ENCODE measurements around the gene DRD2.

DRD2 gene

DNA sequence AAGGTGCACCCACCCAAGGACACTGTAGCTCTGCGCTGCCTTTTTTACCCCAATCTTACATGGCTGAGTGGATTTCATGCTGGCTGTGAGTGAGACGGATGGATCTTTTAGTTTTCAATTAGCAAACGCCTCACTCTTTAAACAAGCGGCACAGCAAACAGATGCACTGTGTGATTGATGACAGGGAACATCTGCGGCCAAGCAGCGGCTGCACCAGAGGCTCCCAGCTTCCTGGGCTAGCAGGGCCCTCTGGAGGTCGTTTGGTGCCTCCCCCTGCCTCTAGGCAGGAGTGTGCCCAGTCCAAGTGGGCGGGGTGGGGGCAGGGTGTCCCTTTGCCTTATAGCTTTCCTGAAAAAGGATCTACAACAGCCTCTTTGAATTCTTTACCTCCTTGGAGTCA, 2.1 kb upstream of the DRD2 start:
- H3K4me3 ChIP-seq (ENCODE audit: low read depth in 1 of 2, low read length in 2 of 2) = no peak overlapping the region
- no peaks in the 10 kb centered on the region for H3K9me3 ChIP-seq (ENCODE audit: low read length)
- H3K27me3 ChIP-seq (ENCODE audit: control insufficient read depth in 1 of 2, insufficient read depth in 2 of 2, low read length in 2 of 2) = peaks cover 15 to 52% of the 10 kb centered on the region in 2 donors
- no peaks in the 10 kb centered on the region for H3K4me1 ChIP-seq (ENCODE audit: insufficient read depth, low read length)
- no peak overlapping the region for H3K27ac ChIP-seq (ENCODE audit: low read depth, low read length)
- no peak overlapping the region for H3K9ac ChIP-seq (ENCODE audit: low read length)
- H3K36me3 ChIP-seq (ENCODE audit: insufficient read depth, low read length) = no peaks in the 10 kb centered on the region

DNA sequence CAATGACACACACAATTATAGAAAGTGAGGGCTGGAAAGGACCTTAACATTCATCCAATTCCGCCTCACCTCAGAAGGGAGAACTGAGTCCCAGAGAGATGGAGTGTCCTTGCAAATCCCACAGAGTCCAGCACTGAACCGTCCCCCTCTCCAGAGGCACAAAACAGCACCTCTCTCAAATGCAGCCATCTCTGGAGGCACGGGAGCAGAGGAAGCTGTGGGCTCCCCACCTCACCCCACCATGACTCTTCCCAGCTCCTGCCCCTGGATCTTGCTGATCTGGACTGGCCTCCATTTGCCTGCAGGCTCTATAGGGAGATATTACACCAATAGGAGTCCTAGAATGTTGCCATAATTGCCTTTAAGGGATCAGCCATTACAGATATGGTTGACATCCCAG, 1.4 kb upstream of the DRD2 start:
- Histone ChIP-seq H3K36me3 (ENCODE audit: insufficient read depth, low read length) (no peaks in the 10 kb centered on the region), H3K9ac (ENCODE audit: low read length) (no peak overlapping the region), H3K27me3 (ENCODE audit: control insufficient read depth in 1 of 2, insufficient read depth in 2 of 2, low read length in 2 of 2) (peaks cover 15 to 52% of the 10 kb centered on the region in 2 donors), H3K4me3 (ENCODE audit: low read depth in 1 of 2, low read length in 2 of 2) (no peak overlapping the region), H3K9me3 (ENCODE audit: low read length) (no peaks in the 10 kb centered on the region), H3K27ac (ENCODE audit: low read depth, low read length) (no peak overlapping the region), H3K4me1 (ENCODE audit: insufficient read depth, low read length) (no peaks in the 10 kb centered on the region)

DNA sequence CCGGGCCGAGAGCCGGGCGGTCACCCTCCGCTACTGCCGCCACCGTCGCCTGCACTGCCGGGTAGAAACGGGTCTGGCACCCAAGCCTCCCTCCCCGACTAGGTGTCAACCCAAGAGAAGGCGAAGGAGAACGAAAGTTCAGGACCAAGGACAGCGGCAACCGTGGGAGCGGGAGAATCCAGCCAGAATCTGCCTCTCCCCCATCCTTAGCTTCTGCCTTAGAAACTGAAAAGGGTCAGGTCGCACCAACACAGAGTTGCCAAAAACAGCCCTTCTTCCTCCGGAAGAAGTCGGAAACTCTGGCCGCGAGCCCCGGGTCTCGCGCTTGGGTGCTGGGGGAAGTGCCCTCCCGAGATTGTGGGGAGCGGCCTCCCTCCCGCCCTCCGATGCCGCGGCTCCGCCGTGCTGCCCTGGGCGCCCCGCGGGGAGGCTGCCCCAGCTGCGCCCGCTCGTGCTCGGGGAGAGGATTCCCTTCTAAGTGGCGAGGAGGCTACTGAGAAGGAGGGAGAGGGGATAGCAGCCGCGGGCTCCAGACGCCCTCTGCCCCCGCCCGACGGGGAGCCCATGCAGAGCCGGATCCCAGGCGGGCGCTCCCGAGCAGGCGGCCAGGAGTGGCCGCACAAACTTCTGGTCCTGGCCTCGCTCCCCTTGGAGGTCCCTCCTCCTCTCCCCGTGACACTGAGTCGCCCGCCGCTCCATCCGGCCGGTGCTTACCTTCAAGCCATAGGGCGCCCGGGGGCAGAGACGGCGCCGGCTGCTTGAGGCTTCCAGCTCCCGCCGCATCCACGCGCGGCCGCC, 637 bp downstream of the DRD2 start:
- Histone ChIP-seq H3K9me3 (ENCODE audit: low read length) (no peaks in the 10 kb centered on the region), H3K36me3 (ENCODE audit: insufficient read depth, low read length) (no peaks in the 10 kb centered on the region), H3K27me3 (ENCODE audit: control insufficient read depth in 1 of 2, insufficient read depth in 2 of 2, low read length in 2 of 2) (peaks cover 15 to 52% of the 10 kb centered on the region in 2 donors), H3K27ac (ENCODE audit: low read depth, low read length) (no peak overlapping the region), H3K9ac (ENCODE audit: low read length) (no peak overlapping the region), H3K4me1 (ENCODE audit: insufficient read depth, low read length) (no peaks in the 10 kb centered on the region), H3K4me3 (ENCODE audit: low read depth in 1 of 2, low read length in 2 of 2) (no peak overlapping the region)

DNA sequence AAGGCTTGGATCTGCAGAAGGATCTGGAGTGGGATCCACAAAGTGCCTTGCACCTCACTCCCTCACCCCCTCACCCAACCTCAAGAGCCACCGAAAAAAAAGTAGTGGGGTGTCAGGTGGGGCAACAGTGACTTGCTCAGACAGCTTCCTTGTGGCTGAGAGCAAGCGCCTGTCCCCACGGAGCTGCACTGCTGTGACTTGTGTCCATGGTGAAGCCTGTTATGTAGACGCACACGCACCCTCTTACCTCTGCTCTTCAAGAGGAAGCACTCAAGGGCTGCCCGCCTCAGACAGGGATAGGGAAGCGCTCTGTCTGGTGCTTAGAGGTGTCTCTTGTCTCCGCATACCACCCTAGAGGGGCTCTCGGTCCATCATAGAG, 1.2 kb downstream of the DRD2 start:
- peaks cover 15 to 52% of the 10 kb centered on the region in 2 donors for H3K27me3 ChIP-seq (ENCODE audit: control insufficient read depth in 1 of 2, insufficient read depth in 2 of 2, low read length in 2 of 2)

DNA sequence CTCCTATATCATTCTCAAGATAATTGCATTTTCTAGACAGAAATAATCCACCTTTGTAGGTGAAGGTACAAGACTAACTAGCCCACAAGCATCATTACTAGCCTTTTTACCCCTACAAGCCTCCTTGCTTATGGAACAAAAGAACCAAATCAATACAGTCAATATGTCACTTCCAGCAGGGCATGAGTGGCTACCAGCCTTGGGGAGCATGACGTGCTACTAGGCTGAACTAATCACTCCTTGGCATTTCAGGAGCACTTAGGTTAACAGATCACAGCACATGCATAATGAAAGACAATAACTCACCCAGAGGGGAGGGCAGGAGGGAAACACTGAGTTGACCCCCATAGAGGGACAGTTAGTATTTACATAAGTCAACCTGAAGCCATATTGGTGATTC, 2.7 kb downstream of the DRD2 start:
- peaks cover 15 to 42% of the 10 kb centered on the region in 2 donors for H3K27me3 ChIP-seq (ENCODE audit: control insufficient read depth in 1 of 2, insufficient read depth in 2 of 2, low read length in 2 of 2)
- H3K27ac ChIP-seq (ENCODE audit: low read depth, low read length) = no peak overlapping the region
- H3K4me1 ChIP-seq (ENCODE audit: insufficient read depth, low read length) = no peaks in the 10 kb centered on the region
- no peaks in the 10 kb centered on the region for H3K36me3 ChIP-seq (ENCODE audit: insufficient read depth, low read length)
- H3K9me3 ChIP-seq (ENCODE audit: low read length) = no peaks in the 10 kb centered on the region
- H3K9ac ChIP-seq (ENCODE audit: low read length) = no peak overlapping the region
- H3K4me3 ChIP-seq (ENCODE audit: low read depth in 1 of 2, low read length in 2 of 2) = no peak overlapping the region

More for the DNA sequence above, 1.2 kb downstream of the DRD2 start:
- no peaks in the 10 kb centered on the region for H3K36me3 ChIP-seq (ENCODE audit: insufficient read depth, low read length)
- no peak overlapping the region for H3K4me3 ChIP-seq (ENCODE audit: low read depth in 1 of 2, low read length in 2 of 2)
- H3K27ac ChIP-seq (ENCODE audit: low read depth, low read length) = no peak overlapping the region
- no peaks in the 10 kb centered on the region for H3K4me1 ChIP-seq (ENCODE audit: insufficient read depth, low read length)
- no peaks in the 10 kb centered on the region for H3K9me3 ChIP-seq (ENCODE audit: low read length)
- no peak overlapping the region for H3K9ac ChIP-seq (ENCODE audit: low read length)

DNA sequence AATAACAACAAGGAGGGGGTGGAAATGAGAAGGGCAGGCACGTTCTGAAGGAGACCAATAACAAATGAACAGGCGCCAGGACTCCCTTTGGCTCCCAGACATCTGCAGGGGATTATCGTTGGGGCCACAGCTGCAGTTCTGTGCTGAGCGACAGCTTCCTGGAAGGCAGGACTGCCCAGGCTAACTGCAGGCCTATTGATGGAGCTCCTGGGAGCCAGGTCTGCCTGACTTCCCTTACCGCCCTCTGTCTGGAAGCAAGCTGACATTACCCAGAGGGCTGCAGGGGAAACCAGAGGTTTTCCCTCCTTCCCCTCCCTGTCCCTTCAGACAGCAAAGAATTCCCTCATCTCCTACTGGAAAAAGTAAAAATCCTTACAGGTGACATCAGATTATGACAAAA, 5.0 kb downstream of the DRD2 start:
- no peaks in the 10 kb centered on the region for H3K9me3 ChIP-seq (ENCODE audit: low read length)
- peaks cover 0 to 21% of the 10 kb centered on the region in 2 donors for H3K27me3 ChIP-seq (ENCODE audit: control insufficient read depth in 1 of 2, insufficient read depth in 2 of 2, low read length in 2 of 2)
- no peak overlapping the region for H3K27ac ChIP-seq (ENCODE audit: low read depth, low read length)
- no peak overlapping the region for H3K4me3 ChIP-seq (ENCODE audit: low read depth in 1 of 2, low read length in 2 of 2)
- no peaks in the 10 kb centered on the region for H3K4me1 ChIP-seq (ENCODE audit: insufficient read depth, low read length)
- no peak overlapping the region for H3K9ac ChIP-seq (ENCODE audit: low read length)
- no peaks in the 10 kb centered on the region for H3K36me3 ChIP-seq (ENCODE audit: insufficient read depth, low read length)

DNA sequence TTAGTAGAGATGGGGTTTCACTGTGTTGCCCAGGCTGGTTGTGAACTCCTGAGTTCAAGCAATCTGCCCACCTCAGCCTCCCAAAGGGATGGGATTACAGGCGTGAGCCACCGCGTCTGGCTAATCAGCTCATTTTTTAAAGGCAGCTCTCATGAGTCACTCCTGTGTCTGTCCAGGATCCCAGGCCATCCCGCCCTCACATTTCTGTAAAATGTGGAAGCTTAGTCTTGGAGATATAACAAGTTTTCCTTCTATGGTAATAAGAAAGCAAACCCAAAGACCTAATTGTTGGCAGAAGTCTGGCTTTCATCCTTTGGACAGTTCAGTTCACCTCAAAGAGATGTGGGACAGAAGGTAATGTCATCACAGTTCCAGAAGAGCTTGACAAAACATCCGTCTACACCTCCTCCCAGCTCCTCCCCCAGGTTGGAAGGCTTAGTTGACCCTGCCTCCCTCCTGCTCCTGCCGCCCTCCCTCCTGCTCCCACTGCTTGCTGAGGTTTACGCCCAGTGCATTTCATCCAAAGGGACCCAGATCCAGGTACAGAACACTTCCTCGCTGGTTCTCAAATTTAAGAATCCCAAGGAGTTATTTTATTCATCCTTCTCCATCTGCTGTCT, 6.4 kb downstream of the DRD2 start:
- H3K9ac ChIP-seq (ENCODE audit: low read length) = no peak overlapping the region
- H3K4me1 ChIP-seq (ENCODE audit: insufficient read depth, low read length) = no peaks in the 10 kb centered on the region
- H3K27ac ChIP-seq (ENCODE audit: low read depth, low read length) = no peak overlapping the region
- peaks cover 0 to 10% of the 10 kb centered on the region in 2 donors for H3K27me3 ChIP-seq (ENCODE audit: control insufficient read depth in 1 of 2, insufficient read depth in 2 of 2, low read length in 2 of 2)
- H3K4me3 ChIP-seq (ENCODE audit: low read depth in 1 of 2, low read length in 2 of 2) = no peak overlapping the region
- H3K9me3 ChIP-seq (ENCODE audit: low read length) = no peaks in the 10 kb centered on the region
- no peaks in the 10 kb centered on the region for H3K36me3 ChIP-seq (ENCODE audit: insufficient read depth, low read length)

DNA sequence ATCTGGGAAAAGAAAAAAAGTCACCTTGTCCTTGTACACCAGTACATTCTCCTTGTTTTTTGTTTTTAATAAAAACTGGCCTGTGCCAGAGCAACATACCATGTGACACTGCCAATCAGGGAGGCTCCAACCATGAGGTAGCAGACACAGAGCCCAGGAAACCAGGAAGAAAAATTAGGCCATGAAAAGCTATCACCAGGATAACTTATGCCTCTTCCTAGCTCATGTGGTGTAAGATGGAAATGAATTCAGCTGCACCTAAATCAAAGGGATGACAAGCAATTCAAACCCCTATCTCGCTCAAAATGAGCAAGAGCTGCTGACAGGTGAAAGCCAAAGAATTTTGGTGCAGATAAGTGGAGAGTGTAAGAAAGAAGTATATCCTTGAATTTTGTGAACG, 7.7 kb downstream of the DRD2 start:
- Histone ChIP-seq H3K9ac (ENCODE audit: low read length) (no peak overlapping the region), H3K27ac (ENCODE audit: low read depth, low read length) (no peak overlapping the region), H3K27me3 (ENCODE audit: control insufficient read depth in 1 of 2, insufficient read depth in 2 of 2, low read length in 2 of 2) (peaks cover 0 to 1% of the 10 kb centered on the region in 2 donors), H3K4me1 (ENCODE audit: insufficient read depth, low read length) (no peaks in the 10 kb centered on the region), H3K4me3 (ENCODE audit: low read depth in 1 of 2, low read length in 2 of 2) (no peak overlapping the region), H3K36me3 (ENCODE audit: insufficient read depth, low read length) (no peaks in the 10 kb centered on the region), H3K9me3 (ENCODE audit: low read length) (no peaks in the 10 kb centered on the region)

DNA sequence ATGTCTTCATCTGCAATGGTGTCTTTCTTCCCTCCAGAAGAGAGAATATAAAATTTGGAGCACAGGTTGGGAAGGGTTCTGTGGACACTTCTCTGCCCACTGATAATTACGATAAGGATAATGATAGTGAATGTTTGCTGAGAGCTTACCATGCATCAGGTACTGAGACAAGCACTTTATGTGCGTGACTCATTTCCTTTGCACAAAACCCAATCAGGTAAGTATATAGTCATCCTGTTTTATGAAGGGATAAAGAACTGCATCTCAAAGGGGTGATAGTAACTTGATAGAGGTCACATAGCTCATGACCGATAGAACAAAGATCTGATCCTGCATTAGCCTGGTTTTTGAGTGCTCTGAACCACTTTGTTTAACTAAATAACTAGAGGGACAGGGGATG, 9.4 kb downstream of the DRD2 start:
- Histone ChIP-seq H3K27me3 (ENCODE audit: control insufficient read depth in 1 of 2, insufficient read depth in 2 of 2, low read length in 2 of 2) (no peaks in the 10 kb centered on the region), H3K4me3 (ENCODE audit: low read depth in 1 of 2, low read length in 2 of 2) (no peak overlapping the region)

DNA sequence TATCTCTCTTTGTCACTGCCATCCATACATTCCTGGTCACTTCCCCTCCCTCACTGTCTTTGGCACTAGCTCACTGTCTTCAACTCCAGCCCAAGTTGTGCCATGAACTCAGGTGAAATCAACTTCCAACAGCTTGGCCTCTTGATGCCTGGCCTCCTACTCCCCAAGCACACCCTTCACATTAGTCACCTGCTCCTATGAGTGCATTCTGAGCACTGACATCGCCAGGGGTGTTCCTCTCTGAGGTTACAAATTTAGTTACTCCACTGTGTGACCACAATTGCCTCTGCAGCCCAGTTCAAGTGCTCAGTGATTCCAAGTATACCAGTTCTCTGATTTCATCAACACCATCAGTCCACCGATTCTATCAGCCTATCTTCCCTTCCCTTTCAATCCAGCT, 10.8 kb downstream of the DRD2 start:
- Histone ChIP-seq H3K27ac (ENCODE audit: low read depth, low read length) (no peak overlapping the region), H3K4me1 (ENCODE audit: insufficient read depth, low read length) (no peaks in the 10 kb centered on the region), H3K9ac (ENCODE audit: low read length) (no peak overlapping the region), H3K4me3 (ENCODE audit: low read depth in 1 of 2, low read length in 2 of 2) (no peak overlapping the region), H3K36me3 (ENCODE audit: insufficient read depth, low read length) (no peaks in the 10 kb centered on the region), H3K27me3 (ENCODE audit: control insufficient read depth in 1 of 2, insufficient read depth in 2 of 2, low read length in 2 of 2) (no peaks in the 10 kb centered on the region), H3K9me3 (ENCODE audit: low read length) (no peaks in the 10 kb centered on the region)

More for the DNA sequence above, 9.4 kb downstream of the DRD2 start:
- H3K9ac ChIP-seq (ENCODE audit: low read length) = no peak overlapping the region
- H3K27ac ChIP-seq (ENCODE audit: low read depth, low read length) = no peak overlapping the region
- no peaks in the 10 kb centered on the region for H3K4me1 ChIP-seq (ENCODE audit: insufficient read depth, low read length)
- no peaks in the 10 kb centered on the region for H3K9me3 ChIP-seq (ENCODE audit: low read length)
- H3K36me3 ChIP-seq (ENCODE audit: insufficient read depth, low read length) = no peaks in the 10 kb centered on the region

DNA sequence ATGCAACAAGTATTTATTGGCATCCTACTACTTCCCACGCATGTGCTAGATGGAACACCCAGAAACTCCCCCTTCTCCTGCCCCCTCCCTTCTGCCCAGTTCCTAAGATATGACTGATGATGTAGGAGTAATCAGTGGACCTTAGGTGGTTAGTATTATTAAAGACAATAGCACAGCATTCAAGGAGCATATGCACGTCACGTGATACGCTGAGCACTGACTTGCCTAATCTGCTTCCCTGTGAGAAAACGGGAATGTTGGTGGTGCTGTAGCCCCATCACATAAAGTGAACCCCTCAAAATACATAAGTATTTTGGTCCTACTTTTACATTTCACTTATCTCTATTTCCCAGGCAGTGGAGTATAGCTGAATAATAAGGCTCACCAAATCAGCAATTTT, 12.4 kb downstream of the DRD2 start:
- no peak overlapping the region for H3K4me3 ChIP-seq (ENCODE audit: low read depth in 1 of 2, low read length in 2 of 2)
- H3K27me3 ChIP-seq (ENCODE audit: control insufficient read depth in 1 of 2, insufficient read depth in 2 of 2, low read length in 2 of 2) = no peaks in the 10 kb centered on the region
- no peaks in the 10 kb centered on the region for H3K4me1 ChIP-seq (ENCODE audit: insufficient read depth, low read length)
- no peak overlapping the region for H3K9ac ChIP-seq (ENCODE audit: low read length)
- H3K27ac ChIP-seq (ENCODE audit: low read depth, low read length) = no peak overlapping the region
- H3K9me3 ChIP-seq (ENCODE audit: low read length) = no peaks in the 10 kb centered on the region
- H3K36me3 ChIP-seq (ENCODE audit: insufficient read depth, low read length) = no peaks in the 10 kb centered on the region

DNA sequence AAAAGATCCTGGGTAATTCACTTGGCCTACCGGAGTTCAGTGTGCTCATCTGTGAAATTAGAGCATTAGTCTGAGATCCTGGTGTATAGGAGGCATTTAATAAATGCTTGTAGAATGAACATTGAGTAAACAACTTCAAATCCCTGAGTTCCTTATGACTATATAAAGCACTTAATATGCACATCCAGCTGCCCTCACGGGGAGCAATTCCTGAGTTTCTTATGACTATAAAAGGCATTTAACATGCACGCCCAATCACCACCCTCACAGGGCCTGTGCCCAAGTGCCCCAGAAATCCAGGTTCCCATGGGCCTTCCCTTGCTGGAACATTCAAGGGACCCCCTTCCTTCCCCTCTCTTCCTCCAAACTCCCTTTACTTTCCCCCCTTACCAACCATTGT, 13.6 kb downstream of the DRD2 start:
- no peak overlapping the region for H3K4me3 ChIP-seq (ENCODE audit: low read depth in 1 of 2, low read length in 2 of 2)
- H3K4me1 ChIP-seq (ENCODE audit: insufficient read depth, low read length) = no peaks in the 10 kb centered on the region
- no peaks in the 10 kb centered on the region for H3K36me3 ChIP-seq (ENCODE audit: insufficient read depth, low read length)
- no peaks in the 10 kb centered on the region for H3K27me3 ChIP-seq (ENCODE audit: control insufficient read depth in 1 of 2, insufficient read depth in 2 of 2, low read length in 2 of 2)
- no peak overlapping the region for H3K27ac ChIP-seq (ENCODE audit: low read depth, low read length)
- no peaks in the 10 kb centered on the region for H3K9me3 ChIP-seq (ENCODE audit: low read length)
- no peak overlapping the region for H3K9ac ChIP-seq (ENCODE audit: low read length)

Data from muscle layer of colon (tissue), 2 donors.